HG02763 (cell line): ENCODE results near the gene ZNF205.
"Not testable (repeated sequence)": the region's sequence is repeated elsewhere in the genome, so short reads cannot be mapped to it uniquely, and the experiment has no call there.

Experiments
- ATAC-seq: cut with Tn5 transposase; IDR thresholded peaks from one replicate; pipeline ENCODE4 v1.9.1; 2021; ENCODE audit warnings: mild to moderate bottlenecking, moderate library complexity; ENCODE audit not compliant: unreplicated experiment

ZNF205 gene

GRCh38 chr16:3112058-3112880 is at the start of gene ZNF205:
Gene ZNF205 (plus strand): TSS chr16:3112586. CDS start chr16:3113431, 845 bp downstream.
- ATAC-seq, result no peak

GRCh38 chr16:3063625-3064386 is 48.6 kb upstream of the ZNF205 start:
- no peak for ATAC-seq

- no peak for ATAC-seq
These were observed 47.2 kb upstream of the ZNF205 start, which contains the start of gene IL32 for GRCh38 chr16:3065069-3065741. Gene IL32 (plus strand): TSS chr16:3065640. CDS start chr16:3065812, 172 bp downstream.

- no peak for ATAC-seq
These were observed 46.5 kb upstream of the ZNF205 start for GRCh38 chr16:3065742-3066439.

GRCh38 chr16:3066440-3066748 is 46.0 kb upstream of the ZNF205 start:
- ATAC-seq, result no peak

GRCh38 chr16:3068487-3068886 is 43.9 kb upstream of the ZNF205 start:
- no peak for ATAC-seq

- not testable (repeated sequence) for ATAC-seq
These were observed 43.2 kb upstream of the ZNF205 start for GRCh38 chr16:3069146-3069545.

GRCh38 chr16:3070608-3071111 is 41.7 kb upstream of the ZNF205 start:
- no peak for ATAC-seq

- no peak for ATAC-seq
These were observed 40.7 kb upstream of the ZNF205 start for GRCh38 chr16:3071655-3072054.

- ATAC-seq, result not testable (repeated sequence)
These were observed 40.2 kb upstream of the ZNF205 start for GRCh38 chr16:3072148-3072547.

GRCh38 chr16:3072576-3073263 is 39.7 kb upstream of the ZNF205 start:
- not testable (repeated sequence) for ATAC-seq

- no peak for ATAC-seq
These were observed 38.9 kb upstream of the ZNF205 start for GRCh38 chr16:3073448-3073847.

- ATAC-seq, result no peak
These were observed 37.4 kb upstream of the ZNF205 start for GRCh38 chr16:3074860-3075522.

- ATAC-seq, result no peak
These were observed 36.9 kb upstream of the ZNF205 start for GRCh38 chr16:3075523-3075915.

GRCh38 chr16:3075946-3076345 is 36.4 kb upstream of the ZNF205 start:
- ATAC-seq, result not testable (repeated sequence)

- ATAC-seq, result no peak
These were observed 35.8 kb upstream of the ZNF205 start for GRCh38 chr16:3076577-3076976.

- ATAC-seq, result no peak
These were observed 32.4 kb upstream of the ZNF205 start for GRCh38 chr16:3080024-3080423.

GRCh38 chr16:3081957-3082356 is 30.4 kb upstream of the ZNF205 start:
- ATAC-seq, result not testable (repeated sequence)

- not testable (repeated sequence) for ATAC-seq
These were observed 29.0 kb upstream of the ZNF205 start for GRCh38 chr16:3083408-3083807.

- no peak for ATAC-seq
These were observed 27.9 kb upstream of the ZNF205 start for GRCh38 chr16:3084491-3084890.
